A172 (cell line): Measurements from ENCODE around the gene ACACB. TPM values are rescaled to one million over a fixed set of nuclear protein-coding genes. Genes with fewer than 3 reads are reported as not detected.

Source experiments
- DNase-seq: peaks from one replicate; pipeline ENCODE4 v3.0.0-alpha.2; 2015; ENCODE audit warnings: low spot score
- total RNA-seq: library from RNA; depleted of rRNA; stranded (reverse); fragments of >200 nt; shearing (Covaris generic); gene quantifications from 2 replicates; pipeline ENCODE4 v1.2.3, GENCODE V29; 2014; rRNA removed

ACACB gene
- total RNA-seq: 3.2 and 5.7 TPM in 2 replicates

GRCh38 chr12:109115758-109116610 lies at the start of gene ACACB:
TSS of gene ACACB (plus strand) at chr12:109116587. CDS start at chr12:109139406, 22,819 bp downstream.
- DNase-seq: no peak

- DNase-seq: no peak
Observed at GRCh38 chr12:109069307-109070271, 46.8 kb upstream of the ACACB start.

GRCh38 chr12:109074866-109075265 lies 41.5 kb upstream of the ACACB start:
- no peak for DNase-seq

DNA sequence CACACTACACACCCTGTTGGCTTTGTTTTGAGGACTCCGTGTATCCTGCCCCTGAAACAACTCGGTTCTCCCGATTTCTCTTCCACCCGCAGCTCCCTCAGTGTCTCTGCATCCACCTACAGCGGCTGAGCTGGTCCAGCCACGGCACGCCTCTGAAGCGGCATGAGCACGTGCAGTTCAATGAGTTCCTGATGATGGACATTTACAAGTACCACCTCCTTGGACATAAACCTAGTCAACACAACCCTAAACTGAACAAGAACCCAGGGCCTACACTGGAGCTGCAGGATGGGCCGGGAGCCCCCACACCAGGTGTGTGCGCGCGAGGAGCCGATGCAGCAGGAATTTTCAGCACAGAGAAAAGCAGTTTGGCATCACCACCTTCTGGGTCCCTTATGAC lies 33.6 kb upstream of the ACACB start:
- no peak for DNase-seq

GRCh38 chr12:109084425-109084824 lies 32.0 kb upstream of the ACACB start:
- DNase-seq: no peak

- no peak for DNase-seq
Observed at GRCh38 chr12:109085590-109085989, 30.8 kb upstream of the ACACB start.

DNA sequence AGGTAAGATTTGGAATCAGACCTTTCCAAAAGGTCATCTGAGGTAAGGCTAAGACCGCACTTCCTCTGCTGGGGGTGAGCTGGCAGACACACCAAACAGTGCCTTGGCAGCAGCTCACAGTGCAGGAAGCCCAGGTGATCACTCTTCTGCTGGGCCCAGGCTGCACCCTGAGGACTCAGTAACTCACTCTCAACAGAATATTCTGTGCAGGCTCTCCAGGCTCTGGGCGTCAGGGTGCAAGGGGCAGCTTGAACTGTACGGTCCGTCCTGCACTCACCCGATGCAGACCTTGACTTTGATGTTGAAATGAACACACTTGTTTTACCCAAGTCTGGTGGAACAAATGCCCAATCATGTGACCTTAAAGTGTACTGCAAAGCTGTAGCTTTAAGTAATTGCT lies 29.1 kb upstream of the ACACB start:
- DNase-seq: no peak

DNA sequence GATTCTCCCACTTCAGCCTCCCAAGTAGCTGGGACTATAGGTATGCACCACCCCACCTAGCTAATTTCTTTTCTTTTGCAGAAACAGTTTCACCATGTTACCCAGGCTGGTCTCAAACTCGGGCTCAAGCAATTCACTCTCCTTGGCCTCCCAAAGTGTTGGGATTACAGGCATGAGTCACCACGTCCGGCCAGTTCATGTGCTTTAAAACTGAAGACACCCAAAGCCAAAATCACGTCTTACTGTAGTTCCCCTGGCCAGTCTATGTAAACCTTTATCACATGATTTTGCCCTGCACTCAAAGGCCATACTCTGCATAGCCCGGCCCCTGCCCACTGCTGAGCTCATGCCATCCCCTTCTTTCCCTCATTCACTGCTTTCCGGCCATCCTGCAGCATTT lies 27.6 kb upstream of the ACACB start:
- DNase-seq: no peak

- no peak for DNase-seq
Observed at GRCh38 chr12:109089683-109090082, 26.7 kb upstream of the ACACB start.

GRCh38 chr12:109092497-109093021 lies 23.8 kb upstream of the ACACB start:
- DNase-seq: no peak

DNA sequence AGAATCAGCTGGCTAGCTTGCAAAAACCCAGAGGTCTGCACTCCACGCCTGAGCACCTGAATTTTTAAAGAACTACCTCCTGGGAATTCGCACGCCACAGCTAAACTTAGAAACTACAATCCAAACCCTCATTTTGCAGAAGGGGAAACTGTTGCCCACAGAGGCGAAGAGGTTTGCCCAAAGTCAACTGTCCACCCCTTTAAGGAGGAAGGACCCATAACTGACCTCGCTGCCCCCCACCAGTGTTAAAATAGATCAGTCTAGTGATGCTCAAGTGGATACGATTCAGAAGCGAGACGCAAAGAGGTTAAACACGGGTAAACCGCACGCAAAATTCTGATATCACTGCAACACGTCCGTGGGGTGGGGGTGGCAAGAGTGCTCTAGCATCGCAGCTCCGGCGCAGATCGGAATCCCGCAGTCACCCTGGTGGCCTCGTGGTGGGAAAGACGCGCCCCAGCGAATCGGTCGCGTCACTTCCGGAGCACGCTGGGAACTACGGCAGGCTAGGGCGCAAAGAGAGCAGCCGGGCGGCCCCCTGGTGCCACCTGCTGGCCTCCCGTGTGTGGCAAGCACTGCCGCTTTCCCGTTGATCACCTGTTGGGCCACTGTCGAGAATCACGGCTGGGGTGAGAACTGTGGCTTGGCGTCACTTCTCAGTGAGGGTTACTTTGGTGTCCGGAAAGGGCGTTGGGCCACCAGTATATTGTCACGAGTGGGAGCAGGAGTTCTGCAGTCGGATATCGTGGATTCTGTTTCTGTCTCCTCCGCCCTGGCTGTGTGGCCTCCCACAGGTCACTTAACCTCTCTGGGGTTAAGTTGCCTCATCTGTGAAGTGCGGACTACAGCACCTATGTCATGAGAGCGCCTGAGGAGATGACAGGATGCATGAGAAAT lies 23.1 kb upstream of the ACACB start, which contains the start of gene ALKBH2:
Gene ALKBH2 (minus strand): TSS at position 451 of the 897 bp plus-strand sequence. CDS start 686 bp downstream, outside the sequence.
- peak; percentile 87 for DNase-seq

GRCh38 chr12:109097140-109097434 lies 19.3 kb upstream of the ACACB start:
- DNase-seq: no peak

GRCh38 chr12:109097435-109098182 lies 18.8 kb upstream of the ACACB start, which contains the start of gene UNG:
TSS of gene UNG (plus strand) at chr12:109097597. CDS start at chr12:109097680, 83 bp downstream.
- DNase-seq: peak; percentile 86

DNA sequence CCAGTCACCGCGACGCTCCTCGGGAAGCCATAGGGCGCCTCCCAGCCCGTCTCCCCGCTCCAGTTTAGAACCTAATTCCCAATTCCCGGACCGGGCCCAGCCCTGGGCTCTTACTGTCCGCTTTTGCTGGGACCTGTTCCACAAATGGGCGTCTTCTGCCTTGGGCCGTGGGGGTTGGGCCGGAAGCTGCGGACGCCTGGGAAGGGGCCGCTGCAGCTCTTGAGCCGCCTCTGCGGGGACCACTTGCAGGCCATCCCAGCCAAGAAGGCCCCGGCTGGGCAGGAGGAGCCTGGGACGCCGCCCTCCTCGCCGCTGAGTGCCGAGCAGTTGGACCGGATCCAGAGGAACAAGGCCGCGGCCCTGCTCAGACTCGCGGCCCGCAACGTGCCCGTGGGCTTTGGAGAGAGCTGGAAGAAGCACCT lies 18.2 kb upstream of the ACACB start:
- no peak for DNase-seq

DNA sequence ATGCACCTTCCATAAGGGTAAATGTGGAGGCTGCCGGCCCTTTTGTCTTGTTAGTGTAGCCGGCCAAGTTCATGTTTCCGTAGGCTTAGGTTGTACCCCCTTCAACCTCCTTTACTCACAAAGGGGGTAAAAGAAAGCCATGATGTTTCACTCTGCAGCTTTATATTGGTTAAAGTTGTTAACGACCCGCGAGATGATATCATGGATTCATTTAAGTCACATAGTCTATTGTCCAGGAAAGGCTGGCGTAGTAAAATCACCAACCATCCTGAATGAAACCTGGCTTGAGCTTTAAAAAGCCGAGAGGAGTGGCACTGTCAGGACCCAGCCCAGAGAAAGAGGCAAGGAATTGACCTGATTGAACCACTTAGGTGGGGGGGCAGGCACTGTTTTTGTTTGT lies 17.7 kb upstream of the ACACB start:
- no peak for DNase-seq

GRCh38 chr12:109099431-109100020 lies 16.9 kb upstream of the ACACB start:
- DNase-seq: no peak

DNA sequence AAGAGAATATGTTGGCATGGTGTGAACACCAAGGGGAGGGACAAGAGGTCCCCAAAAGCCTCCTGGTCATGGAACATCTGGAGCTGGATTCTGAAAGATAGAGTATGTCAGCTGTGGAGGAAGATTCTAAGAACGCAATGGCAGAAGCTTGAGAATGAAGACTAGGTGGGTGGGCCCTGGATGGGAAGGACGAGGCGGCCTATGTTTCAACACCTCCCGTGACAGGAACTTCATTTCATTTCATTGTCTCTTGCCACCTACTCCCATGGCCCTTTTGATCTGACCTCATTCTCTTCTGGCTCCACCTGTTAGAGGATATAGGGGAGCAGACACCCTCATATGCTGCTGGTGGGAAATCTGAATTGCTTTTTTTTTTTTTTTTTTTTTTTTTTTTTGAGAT lies 15.6 kb upstream of the ACACB start:
- no peak for DNase-seq

DNA sequence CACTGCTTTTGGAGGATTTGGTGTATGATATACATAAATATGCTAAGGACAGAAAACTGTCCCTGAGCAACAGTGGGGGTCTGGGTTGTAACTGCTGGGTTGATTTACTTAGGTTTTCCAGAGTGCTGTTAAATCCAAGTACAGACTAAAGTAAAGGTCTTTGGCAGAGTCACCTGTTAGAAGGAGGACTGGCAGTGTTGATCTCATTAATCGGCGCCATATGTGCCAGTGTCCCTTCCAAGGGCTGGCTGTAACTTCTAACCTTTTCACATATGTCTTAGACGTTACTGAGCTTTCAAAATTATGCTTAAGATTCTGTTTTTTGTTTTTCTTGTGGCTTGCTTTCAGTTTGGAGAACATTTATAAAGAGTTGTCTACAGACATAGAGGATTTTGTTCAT lies 13.9 kb upstream of the ACACB start:
- DNase-seq: no peak

GRCh38 chr12:109105176-109105575 lies 11.2 kb upstream of the ACACB start:
- DNase-seq: no peak

DNA sequence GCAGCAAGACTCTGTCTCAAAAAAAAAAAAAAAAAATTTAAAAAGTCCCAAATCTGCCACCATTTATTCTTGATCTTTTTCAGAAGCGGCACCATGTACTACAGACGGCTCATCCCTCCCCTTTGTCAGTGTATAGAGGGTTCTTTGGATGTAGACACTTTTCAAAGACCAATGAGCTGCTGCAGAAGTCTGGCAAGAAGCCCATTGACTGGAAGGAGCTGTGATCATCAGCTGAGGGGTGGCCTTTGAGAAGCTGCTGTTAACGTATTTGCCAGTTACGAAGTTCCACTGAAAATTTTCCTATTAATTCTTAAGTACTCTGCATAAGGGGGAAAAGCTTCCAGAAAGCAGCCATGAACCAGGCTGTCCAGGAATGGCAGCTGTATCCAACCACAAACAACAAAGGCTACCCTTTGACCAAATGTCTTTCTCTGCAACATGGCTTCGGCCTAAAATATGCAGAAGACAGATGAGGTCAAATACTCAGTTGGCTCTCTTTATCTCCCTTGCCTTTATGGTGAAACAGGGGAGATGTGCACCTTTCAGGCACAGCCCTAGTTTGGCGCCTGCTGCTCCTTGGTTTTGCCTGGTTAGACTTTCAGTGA lies 6.5 kb upstream of the ACACB start:
- no peak for DNase-seq
